SK-N-SH (cell line): ENCODE data around the gene MBP.

ENCODE experiments used
- CTCF ChIP-seq: fragments of 200-600 bp; sonication (generic); IDR thresholded peaks from 2 replicates; pipeline ENCODE4 v1.6.1; 2017; ENCODE audit warnings: antibody characterized with exemption, mild to moderate bottlenecking, moderate library complexity
- EP300 ChIP-seq, 2 experiments: IDR thresholded peaks; 2 replicates each; pipeline versions ENCODE4 v1.4.0 to v1.6.1; 2012; ENCODE audit warnings: borderline replicate concordance in 1 of 2, low read depth in 1 of 2, low read length in 1 of 2
- EZH2phosphoT487 ChIP-seq: fragments of 200-600 bp; sonication (generic); IDR thresholded peaks from 2 replicates; pipeline ENCODE4 v1.6.1; 2017; ENCODE audit warnings: low read depth, mixed run types, mild to moderate bottlenecking, antibody characterized with exemption, moderate library complexity, borderline replicate concordance
- FOSL2 ChIP-seq: IDR thresholded peaks from 2 replicates; pipeline ENCODE4 v1.4.0; 2012; ENCODE audit warnings: low read depth, mild to moderate bottlenecking, moderate library complexity, borderline replicate concordance
- FOXM1 ChIP-seq: IDR thresholded peaks from 2 replicates; pipeline ENCODE4 v1.4.0; 2012; ENCODE audit warnings: low read depth, mild to moderate bottlenecking
- POLR2AphosphoS5 ChIP-seq: IDR thresholded peaks from 2 replicates; pipeline ENCODE4 v1.6.1; 2012; ENCODE audit warnings: low read depth, low read length
- TAF1 ChIP-seq: IDR thresholded peaks from 2 replicates; pipeline ENCODE4 v1.6.1; 2012; ENCODE audit warnings: low read depth, mild to moderate bottlenecking, low read length, moderate library complexity, borderline replicate concordance
- TEAD4 ChIP-seq: IDR thresholded peaks from 2 replicates; pipeline ENCODE4 v1.4.0; 2012; ENCODE audit warnings: mild to moderate bottlenecking, borderline replicate concordance; ENCODE audit not compliant: insufficient read depth
- USF2 ChIP-seq: fragments of 150-350 bp; IDR thresholded peaks from 2 replicates; pipeline ENCODE4 v1.6.1; 2017; ENCODE audit warnings: antibody characterized with exemption, low read length, low read depth, borderline replicate concordance

GRCh38 chr18:77150588-77150987, 18.0 kb upstream of the MBP start:
- no peak for TF ChIP-seq EP300 (IDR thresholded peaks at IDR 0.05; ENCODE audit: borderline replicate concordance in 1 of 2, low read depth in 1 of 2, low read length in 1 of 2)
- no peak for TF ChIP-seq CTCF
- no peak for TF ChIP-seq TEAD4
- TF ChIP-seq POLR2AphosphoS5, result no peak
- TF ChIP-seq USF2, result no peak
- no peak for TF ChIP-seq TAF1
- no peak for TF ChIP-seq FOSL2
- no peak for TF ChIP-seq FOXM1
- TF ChIP-seq EZH2phosphoT487, result no peak
